Measurements from ENCODE around the gene FOXI3. TPM values are rescaled to one million over a fixed set of nuclear protein-coding genes. Genes with fewer than 3 reads are reported as not detected.

The FOXI3 gene
- total RNA-seq, 4 donors from 2014 or later: not detected

GRCh38 chr2:88448248-88448647 is 4.2 kb downstream of the FOXI3 start:
- peaks cover 7 to 16% (median 15%) of the 10 kb centered on the region in 4 donors for H3K4me1 ChIP-seq
- no peaks in the 10 kb centered on the region for H3K9me3 ChIP-seq
- intact Hi-C loops (cut with DNase I): no loop called here
- H3K27ac ChIP-seq (replicated peaks in 1 of 4): no peak overlapping the region
- H3K27me3 ChIP-seq: peaks cover 0 to 88% (median 27%) of the 10 kb centered on the region in 4 donors
- no peak for TF ChIP-seq POLR2A (IDR thresholded peaks at IDR 0.05; ENCODE audit: low read depth)
- no peak for TF ChIP-seq EP300 (IDR thresholded peaks at IDR 0.05)
- no peak for TF ChIP-seq POLR2AphosphoS5 (IDR thresholded peaks at IDR 0.05)
- H3K4me3 ChIP-seq: no peak overlapping the region
- no peak for DNase-seq (ENCODE audit: extremely low spot score)
- 94% methylated on average over 6 of the region's 8 CpGs for WGBS
- H3K36me3 ChIP-seq: no peaks in the 10 kb centered on the region

- Histone ChIP-seq H3K27ac (replicated peaks in 1 of 4) (no peak overlapping the region), H3K9me3 (no peaks in the 10 kb centered on the region), H3K4me3 (no peak overlapping the region), H3K36me3 (no peaks in the 10 kb centered on the region), H3K4me1 (no peaks in the 10 kb centered on the region), H3K27me3 (peaks cover 0 to 78% (median 2%) of the 10 kb centered on the region in 4 donors)
- WGBS: 50% methylated on average over 4 of the region's 4 CpGs
- TF ChIP-seq POLR2A (IDR thresholded peaks at IDR 0.05; ENCODE audit: low read depth): no peak
- TF ChIP-seq EP300 (IDR thresholded peaks at IDR 0.05): no peak
- no peak for TF ChIP-seq POLR2AphosphoS5 (IDR thresholded peaks at IDR 0.05)
- TF ChIP-seq, protein P1, sequence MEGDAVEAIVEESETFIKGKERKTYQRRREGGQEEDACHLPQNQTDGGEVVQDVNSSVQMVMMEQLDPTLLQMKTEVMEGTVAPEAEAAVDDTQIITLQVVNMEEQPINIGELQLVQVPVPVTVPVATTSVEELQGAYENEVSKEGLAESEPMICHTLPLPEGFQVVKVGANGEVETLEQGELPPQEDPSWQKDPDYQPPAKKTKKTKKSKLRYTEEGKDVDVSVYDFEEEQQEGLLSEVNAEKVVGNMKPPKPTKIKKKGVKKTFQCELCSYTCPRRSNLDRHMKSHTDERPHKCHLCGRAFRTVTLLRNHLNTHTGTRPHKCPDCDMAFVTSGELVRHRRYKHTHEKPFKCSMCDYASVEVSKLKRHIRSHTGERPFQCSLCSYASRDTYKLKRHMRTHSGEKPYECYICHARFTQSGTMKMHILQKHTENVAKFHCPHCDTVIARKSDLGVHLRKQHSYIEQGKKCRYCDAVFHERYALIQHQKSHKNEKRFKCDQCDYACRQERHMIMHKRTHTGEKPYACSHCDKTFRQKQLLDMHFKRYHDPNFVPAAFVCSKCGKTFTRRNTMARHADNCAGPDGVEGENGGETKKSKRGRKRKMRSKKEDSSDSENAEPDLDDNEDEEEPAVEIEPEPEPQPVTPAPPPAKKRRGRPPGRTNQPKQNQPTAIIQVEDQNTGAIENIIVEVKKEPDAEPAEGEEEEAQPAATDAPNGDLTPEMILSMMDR (IDR thresholded peaks at IDR 0.05): no peak
- DNase-seq (ENCODE audit: extremely low spot score): no peak
- intact Hi-C loops (cut with DNase I): no loop called here
These were observed 9.0 kb downstream of the FOXI3 start for GRCh38 chr2:88443353-88443938.

DNA sequence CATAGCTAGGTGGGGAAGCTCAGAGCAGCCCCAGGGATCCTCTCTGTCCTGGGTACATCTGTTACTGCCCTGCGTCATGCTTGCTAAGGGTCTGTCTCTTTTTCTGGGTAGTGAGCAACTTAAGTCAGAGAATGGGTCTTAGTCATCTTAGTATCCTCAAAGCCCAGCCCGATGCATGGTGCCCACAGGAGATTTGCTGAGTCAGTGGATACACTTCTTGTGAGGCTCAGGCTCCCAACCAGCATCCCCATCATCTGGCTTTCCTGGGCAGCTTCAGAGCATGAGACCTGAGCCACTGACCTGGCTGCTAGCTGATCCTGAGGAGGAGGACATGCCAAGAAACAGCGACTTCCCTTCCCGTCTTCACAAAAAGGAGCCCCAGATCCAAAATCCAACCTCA is 10.0 kb downstream of the FOXI3 start:
- intact Hi-C loops (cut with DNase I): no loop called here
- no peak for DNase-seq (ENCODE audit: extremely low spot score)
- Histone ChIP-seq H3K4me1 (no peaks in the 10 kb centered on the region), H3K9me3 (no peaks in the 10 kb centered on the region), H3K27me3 (peaks cover 0 to 75% (median 2%) of the 10 kb centered on the region in 4 donors), H3K4me3 (no peak overlapping the region), H3K27ac (replicated peaks in 1 of 4) (no peak overlapping the region), H3K36me3 (no peaks in the 10 kb centered on the region)
- 70% methylated on average over 3 of the region's 4 CpGs for WGBS
- TF ChIP-seq, protein P1 (IDR thresholded peaks at IDR 0.05): no peak
- TF ChIP-seq POLR2A (IDR thresholded peaks at IDR 0.05; ENCODE audit: low read depth): no peak
- no peak for TF ChIP-seq EP300 (IDR thresholded peaks at IDR 0.05)

DNA sequence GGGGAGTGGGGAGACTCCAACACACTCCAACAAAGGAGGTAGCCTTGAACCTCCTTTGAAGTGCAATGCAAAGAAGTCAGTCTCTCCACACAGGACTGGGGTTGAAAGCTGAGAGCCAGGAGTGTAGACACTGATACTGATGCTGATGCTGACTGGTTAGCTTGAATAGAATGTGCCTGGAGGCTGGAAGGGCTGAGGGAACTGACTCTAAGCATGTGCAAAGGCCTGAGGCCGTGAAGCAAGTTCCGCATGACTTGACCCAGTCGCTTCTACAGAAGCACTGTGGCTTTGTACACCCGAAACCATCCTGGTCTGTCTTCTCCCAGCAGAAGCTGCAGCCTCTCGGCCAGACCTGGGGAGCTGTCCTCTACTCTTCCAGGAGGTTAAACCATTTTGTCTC is 10.4 kb downstream of the FOXI3 start:
- peaks cover 0 to 70% (median 2%) of the 10 kb centered on the region in 4 donors for H3K27me3 ChIP-seq
- 85% methylated on average over 5 of the region's 5 CpGs for WGBS
- intact Hi-C loops (cut with DNase I): no loop called here
- TF ChIP-seq, protein P1 (IDR thresholded peaks at IDR 0.05): no peak
- no peaks in the 10 kb centered on the region for H3K4me1 ChIP-seq
- no peak overlapping the region for H3K4me3 ChIP-seq
- DNase-seq (ENCODE audit: extremely low spot score): no peak
- no peaks in the 10 kb centered on the region for H3K9me3 ChIP-seq
- H3K27ac ChIP-seq (replicated peaks in 1 of 4): no peak overlapping the region
- H3K36me3 ChIP-seq: no peaks in the 10 kb centered on the region

GRCh38 chr2:88437010-88437409 is 15.5 kb downstream of the FOXI3 start:
- no peak overlapping the region for H3K27ac ChIP-seq (replicated peaks in 1 of 4)
- intact Hi-C loops (cut with DNase I): no loop called here
- DNase-seq (ENCODE audit: extremely low spot score): no peak
- H3K36me3 ChIP-seq: no peaks in the 10 kb centered on the region
- no peak for TF ChIP-seq EP300 (IDR thresholded peaks at IDR 0.05)
- TF ChIP-seq, protein P1 (IDR thresholded peaks at IDR 0.05): no peak
- H3K4me3 ChIP-seq: no peak overlapping the region
- WGBS: 90% methylated on average over 4 of the region's 4 CpGs
- peaks cover 0 to 37% (median 0%) of the 10 kb centered on the region in 4 donors for H3K27me3 ChIP-seq
- no peaks in the 10 kb centered on the region for H3K9me3 ChIP-seq
- no peaks in the 10 kb centered on the region for H3K4me1 ChIP-seq
